ENCODE results near the gene PTPN14.

DNA sequence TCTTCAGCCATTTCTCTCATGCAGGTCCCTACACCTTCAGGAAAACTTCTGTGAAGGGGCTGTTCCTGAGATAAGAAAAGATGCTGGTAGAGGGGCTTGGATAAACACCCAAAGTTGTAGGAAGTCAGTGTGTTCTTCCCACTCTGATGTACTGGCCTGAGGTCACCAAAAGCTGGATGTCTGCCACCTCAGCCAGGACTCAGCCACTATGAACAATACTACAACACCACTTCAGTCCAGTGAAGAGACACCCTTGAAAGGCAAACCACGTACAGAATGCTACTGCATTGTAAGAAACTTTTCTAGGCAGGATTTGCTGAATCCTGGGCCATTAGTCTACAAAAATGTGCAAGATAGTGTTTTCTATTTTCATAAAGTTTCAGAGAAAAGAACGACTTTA is 2.4 kb downstream of the PTPN14 start:
- TF ChIP-seq CTCF (IDR thresholded peaks at IDR 0.05; ENCODE audit: low read length) (no peak), EZH2 (optimal IDR thresholded peaks at IDR 0.05; ENCODE audit: low read depth, low read length) (no peak), EZH2phosphoT487 (IDR thresholded peaks at IDR 0.05; ENCODE audit: low read length) (no peak)
